HG03469 (cell line): Measurements from ENCODE around the gene TREM1.
"Not testable (repeated sequence)": the region's sequence is repeated elsewhere in the genome, so short reads cannot be mapped to it uniquely, and the experiment has no call there.

ENCODE experiments used
- ATAC-seq: cut with Tn5 transposase; IDR thresholded peaks from one replicate; pipeline ENCODE4 v1.9.1; 2021; ENCODE audit warnings: mild to moderate bottlenecking, moderate library complexity, moderate number of reproducible peaks; ENCODE audit not compliant: unreplicated experiment

TREM1 gene

DNA sequence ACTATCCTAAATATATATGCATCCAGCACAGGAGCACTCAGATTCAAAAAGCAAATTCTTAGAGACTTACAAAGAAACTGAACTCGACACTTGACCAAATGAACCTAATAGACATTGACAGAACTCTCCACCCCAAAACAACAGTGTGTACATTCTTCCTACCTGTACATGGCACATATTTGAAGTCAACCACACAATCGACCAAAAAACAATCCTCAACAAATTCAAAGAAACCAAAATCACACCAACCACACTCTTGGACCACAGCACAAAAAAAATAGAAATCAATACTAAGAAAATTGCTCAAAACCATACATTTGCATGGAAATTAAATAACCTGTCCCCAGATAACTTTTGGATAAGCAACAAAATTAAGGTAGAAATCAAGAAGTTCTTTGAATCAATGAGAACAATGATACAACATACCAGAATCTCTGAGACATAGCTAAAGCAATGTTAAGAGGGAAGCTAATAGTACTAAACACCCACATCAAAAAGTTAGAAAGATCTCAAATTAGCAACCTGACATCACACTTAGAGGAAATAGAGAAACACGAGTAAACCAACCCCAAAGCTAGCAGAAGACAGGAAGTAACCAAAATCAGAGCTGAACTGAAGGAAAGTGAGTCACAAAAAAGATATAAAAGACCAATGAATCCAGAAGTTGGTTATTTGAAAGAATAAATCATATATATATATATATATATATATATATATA, 12.5 kb upstream of the TREM1 start:
- no peak for ATAC-seq

DNA sequence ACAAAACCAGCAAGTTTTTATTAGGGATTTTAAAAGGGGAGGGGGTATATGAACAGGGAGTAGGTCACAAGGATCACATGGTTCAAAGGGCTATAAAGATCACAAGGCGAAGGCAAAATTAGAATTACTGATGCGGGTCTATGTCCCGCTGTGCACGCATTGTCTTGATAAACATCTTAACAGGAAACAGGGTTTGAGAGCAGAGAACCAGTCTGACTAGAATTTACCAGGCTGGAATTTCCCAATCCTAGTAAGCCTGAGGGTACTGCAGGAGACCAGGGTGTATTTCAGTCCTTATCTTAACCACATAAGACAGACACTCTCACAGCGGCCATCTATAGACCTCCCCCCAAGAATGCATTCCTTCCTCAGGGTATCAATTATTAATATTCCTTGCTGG, 10.8 kb upstream of the TREM1 start:
- ATAC-seq: not testable (repeated sequence)

DNA sequence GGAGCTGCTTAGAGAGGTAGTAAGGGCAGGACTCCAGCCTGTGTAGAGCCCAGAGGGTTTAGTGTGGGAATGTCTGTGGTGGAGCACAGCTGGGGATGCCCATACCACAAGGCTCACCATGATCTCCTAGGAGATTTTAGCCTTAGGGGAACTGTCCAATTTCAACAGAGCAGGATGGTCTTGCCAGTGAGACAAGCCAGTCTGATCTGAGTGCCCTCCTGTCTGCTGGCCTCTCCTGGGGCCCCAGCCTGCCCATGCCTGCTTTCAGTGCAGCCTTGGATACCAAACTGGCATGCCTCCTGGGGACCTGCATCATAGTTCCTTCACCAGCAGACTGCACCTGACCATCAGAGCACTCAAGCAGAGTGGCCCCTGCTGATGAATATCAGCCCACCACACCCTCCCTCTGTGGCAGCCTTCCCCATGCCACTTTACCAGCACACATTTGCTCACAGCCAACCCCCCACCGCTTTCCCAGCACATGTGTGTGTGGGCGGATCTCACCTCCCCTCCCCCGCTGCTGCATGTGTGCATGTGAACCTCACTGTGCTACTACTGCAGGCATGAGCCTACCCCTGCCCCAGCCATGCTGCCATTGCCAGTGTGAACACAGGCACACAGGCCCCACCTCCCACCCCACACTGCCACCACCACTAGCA, 7.9 kb upstream of the TREM1 start:
- no peak for ATAC-seq

DNA sequence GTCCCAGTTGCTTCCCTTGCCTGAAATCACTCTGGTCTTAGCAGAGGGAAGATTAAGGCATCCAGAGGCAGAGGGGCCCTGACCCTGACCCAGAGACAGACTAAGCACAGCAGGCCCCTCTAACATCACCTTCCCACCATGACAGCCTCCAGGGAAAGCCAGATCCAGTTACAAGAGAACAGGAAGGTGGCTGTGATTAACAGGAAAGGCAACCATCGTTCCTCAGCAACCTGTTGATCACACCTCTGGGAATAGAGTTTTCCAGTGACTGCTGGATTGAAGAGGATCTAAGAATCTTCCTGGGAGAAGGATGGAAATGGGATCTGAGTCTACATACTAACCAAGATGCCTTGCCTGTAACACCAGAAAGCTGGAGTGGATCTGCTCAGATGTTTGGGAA, 5.2 kb upstream of the TREM1 start:
- ATAC-seq: no peak

DNA sequence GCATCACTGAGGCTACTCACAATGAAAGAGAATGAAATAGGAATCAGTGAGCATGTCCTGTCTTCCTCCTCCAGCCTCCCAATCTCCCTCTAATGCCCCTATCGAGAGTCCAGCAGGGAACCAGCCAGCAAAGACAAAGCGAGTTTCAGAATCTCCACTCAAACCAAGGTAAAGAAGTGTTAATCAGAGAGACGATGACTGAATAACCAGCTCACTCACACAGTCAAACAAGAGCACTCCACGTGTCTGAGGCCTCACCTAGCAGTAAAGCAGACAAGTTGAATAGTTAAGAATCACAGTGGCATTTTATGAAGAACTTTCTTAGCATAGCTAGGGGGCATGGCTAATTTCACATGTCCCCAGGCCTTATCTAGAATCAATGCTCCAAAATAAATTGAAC, 3.3 kb upstream of the TREM1 start:
- ATAC-seq: no peak

DNA sequence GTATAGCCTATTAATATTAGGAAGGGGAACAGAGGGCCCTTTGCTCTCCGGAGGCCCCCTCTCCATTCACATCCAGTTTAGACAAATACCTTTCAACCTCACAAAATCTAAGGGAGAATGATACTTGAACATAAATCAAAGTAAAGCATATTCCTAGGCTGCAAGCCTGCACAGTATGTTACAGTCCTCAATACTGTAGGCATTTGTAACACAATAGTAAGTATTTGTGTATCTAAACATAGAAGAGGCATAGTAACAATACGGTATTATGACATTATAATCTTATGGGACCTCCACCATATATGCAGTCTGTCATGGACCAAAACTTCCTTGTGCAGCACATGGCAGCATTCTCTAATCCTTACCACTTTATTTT, 2.3 kb upstream of the TREM1 start:
- ATAC-seq: no peak

DNA sequence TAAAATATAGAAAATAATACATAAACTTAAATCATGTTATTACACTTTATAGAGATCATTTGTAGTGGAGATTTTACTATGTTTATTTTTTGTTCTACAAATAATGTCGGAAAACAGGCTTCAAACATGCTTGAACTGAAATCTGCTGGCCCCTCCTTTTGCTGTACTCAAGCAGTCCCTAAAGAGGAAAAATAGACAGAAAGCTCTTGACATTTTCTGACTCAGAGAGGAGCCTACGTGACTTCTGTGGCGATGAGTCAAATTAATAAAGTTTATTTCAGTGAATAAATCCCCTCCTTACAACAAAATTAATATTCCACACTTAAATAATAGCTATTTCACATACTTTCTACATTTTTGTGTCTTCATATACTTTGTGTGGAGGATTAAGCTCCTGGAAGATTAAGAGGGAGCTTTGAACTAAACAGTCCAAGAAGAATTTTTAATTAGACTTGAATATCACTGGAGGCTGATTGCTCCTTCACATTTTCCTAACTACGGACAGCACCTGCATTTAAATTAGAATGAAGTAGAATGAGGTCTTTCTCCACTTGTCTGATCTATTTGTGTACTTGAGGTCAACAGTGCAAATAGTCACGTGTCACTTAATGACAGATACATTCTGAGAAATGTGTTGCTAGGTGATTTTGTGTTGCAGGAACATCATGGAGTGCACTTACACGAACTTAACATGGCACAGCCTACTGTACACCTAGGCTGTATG, 1.7 kb upstream of the TREM1 start:
- no peak for ATAC-seq

DNA sequence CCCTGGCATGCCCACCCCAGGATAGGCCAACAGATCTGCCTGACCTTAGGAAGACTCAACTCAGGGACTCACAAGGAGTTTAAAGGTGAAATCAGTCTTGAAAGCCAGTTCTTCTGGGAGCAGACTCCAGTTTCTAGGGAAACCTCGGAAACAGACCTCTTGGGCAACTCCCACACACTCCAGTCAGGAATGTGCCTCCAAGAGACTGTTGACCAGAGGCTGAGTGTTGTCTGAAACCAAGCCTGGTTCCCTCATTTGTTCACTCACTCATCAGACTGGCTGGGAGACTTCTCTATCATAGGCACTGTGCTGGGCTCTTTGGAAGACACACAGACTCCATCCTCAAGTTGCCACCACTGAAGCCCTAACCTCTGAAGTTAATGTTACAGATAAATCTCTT, 1.8 kb downstream of the TREM1 start:
- no peak for ATAC-seq

DNA sequence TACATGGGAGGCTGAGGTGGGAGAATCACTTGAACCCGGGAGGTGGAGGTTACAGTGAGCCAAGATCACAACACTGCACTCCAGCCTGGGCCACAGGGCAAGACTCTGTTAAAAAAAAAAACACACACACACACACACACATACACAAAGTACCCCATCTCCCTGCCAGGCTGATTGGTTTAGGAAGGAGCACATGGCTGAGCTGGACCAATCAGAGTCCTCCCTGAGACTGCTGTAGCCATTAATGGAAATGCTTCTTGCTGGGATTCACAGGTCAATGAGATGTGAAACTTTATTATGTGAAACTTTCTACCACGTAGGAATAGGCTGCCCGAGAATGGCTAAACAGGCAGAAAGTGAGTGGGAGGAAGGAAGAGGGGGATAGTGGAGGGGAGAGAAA, 2.9 kb downstream of the TREM1 start:
- no peak for ATAC-seq

DNA sequence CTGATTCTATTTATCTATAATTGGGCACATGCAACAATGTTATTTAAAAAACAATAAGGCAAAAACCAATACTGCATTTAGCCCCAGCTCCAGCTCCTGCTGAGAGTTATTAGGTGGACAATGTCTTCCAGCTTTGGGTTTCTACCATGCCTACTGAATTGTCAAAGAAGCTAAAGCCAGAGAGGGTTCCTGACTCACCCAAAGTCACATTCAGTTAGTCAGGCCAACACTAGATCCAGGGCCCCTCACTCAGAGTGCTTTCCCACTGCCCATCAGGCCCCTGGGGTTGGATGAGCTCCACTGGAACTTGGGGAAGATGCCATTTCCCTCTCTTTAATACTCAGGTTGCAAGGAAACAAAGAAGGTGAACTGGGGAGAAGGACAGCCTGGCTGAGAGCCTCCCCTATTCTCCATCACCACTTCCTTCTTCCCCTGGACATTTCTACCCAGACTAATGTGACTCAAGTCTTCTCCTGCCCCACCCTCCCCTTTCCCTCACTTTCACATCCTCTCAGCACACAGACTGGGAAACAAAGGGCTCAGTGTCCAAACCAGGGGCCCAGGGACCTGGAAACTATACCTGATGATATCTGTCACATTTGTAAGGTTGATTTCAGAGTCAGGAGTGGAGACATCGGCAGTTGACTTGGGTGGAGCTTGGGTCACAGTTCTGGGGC, 6.0 kb downstream of the TREM1 start:
- no peak for ATAC-seq

DNA sequence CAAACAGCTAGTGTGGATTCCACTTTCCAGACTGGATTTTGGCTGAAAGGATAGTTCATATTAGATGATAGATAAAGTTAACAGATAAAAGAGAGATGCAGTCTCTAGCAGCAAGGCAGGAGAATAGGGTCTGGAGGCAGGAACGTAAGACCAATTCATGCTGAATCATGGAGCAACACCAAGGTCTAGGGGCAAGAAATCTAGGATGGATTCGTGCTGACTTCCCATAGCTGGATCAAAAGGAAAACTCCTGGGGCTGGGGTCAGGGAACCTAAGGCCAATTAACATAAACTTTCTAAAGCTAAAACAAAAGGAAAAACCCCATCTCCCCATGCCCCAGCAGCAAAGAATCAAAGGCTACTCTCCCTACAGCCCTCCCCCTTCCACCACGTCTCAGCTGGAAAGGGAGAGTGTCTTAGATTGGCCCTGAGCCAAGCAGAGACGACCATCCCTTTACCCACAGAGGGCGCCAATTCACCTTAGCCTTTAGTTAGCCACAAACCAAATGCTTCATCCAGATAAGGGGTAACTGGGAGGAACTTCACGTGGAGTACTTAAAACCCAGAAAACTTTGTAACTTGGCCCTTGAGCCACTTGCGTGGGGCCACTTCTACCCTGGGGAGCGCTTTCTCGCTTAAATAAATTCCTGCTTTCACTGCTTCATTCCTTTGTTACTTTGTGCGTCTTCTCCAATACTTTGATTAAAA, 7.6 kb downstream of the TREM1 start:
- no peak for ATAC-seq

DNA sequence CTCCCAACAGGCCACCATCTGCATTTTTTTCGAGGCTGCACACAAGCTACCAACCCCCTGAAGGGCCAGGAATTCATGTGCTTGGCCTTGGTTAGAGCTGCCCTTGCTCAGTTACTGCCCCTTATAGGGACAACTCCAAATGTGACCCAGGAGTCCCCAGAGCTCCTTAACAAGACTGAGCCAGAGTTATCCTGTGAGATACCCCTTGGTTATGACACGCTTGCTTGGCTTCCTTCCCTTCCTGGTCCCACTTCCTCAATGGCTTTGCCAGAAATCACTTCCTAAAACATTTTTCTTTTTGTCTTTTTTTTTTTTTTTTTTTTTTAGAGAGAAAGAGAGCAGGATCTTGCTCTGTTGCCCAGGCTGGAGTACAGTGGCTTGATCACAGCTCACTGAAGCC, 8.9 kb downstream of the TREM1 start:
- no peak for ATAC-seq

DNA sequence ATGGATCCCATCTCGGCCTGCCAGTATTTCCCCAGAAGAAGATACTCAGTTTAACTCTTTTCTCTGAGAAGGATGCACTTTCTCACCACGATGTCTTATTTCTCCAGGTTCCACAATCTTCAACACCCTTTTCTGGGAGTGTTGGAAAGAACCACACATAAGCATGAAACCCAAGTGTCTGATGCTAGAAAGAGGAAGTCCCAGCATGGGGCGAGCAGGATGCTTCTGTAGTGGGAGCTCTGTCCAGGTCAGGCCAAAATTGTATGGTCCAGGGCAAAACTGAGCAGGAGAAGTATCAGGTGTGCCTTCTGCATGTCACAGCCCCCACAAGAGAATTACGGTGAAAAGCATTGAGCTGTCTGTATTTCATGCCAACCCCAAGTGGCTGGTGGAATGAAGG, 11.0 kb downstream of the TREM1 start:
- ATAC-seq: no peak

DNA sequence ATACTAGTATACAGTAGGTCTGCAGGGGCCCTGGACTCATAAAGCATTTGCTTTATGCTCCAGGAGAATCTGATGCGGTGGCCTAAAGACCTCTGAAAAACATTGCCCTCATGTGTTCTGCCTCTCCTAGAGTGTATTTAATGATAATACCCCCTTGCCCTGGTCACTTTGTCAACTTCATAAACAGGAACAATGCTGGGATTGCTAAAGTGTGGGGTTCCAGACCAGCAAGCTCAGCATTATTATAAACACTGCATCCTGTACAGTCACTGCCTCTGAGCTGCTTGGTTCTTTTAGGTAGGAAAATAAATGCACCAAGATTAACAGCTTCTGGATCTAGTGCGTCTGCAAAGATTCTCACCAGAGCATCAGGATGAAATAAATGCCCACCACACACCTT, 12.2 kb downstream of the TREM1 start:
- no peak for ATAC-seq

DNA sequence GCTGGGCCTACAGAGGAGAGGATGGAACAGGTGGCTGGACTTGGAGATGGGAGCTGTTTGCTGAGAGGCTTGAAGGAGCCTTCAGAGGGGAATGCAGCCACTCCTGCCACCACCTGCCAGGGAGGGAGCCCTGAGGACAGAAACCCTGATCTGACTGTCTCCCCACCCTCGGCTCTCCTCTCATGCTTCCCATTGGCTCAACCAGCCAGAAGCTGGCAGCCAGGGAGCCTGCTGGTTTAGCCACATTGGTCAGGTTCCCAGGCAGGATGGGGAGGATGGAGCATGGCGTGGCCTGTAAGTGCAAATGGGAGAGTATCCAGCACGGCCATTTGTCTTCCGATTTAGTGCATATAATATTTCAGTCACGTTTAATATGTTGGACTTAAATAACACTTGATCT, 12.8 kb downstream of the TREM1 start:
- no peak for ATAC-seq

DNA sequence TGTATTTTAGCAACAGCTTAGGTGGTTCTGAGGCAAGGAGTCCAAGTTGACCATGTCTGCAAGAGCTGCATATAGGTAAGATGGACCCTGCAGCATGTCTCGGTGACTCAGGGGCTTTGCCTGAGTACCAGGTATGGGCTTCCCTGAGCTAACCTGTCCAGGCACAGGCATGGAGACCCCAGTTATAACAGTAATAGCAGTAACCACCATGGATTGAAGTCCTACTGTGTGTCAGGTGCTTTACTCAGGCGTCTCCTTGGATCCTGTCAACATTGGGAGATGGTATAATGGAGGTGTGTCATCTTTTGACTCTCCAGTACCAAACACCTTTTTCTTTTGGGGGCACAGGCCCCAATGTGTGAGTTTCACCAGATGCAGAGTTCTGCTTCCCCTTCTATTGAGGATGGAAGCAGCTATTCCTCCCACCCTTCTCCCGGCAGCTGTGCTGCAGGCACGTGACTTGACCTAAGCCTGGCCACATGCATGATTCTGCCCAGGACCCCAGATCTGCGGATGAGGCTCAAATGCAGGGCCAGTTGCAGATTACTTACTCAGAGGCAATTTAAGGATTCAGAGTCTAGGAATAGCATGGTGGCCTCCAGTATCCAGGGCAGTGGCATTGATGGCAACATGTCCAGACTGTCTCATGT, 13.8 kb downstream of the TREM1 start:
- ATAC-seq: no peak

DNA sequence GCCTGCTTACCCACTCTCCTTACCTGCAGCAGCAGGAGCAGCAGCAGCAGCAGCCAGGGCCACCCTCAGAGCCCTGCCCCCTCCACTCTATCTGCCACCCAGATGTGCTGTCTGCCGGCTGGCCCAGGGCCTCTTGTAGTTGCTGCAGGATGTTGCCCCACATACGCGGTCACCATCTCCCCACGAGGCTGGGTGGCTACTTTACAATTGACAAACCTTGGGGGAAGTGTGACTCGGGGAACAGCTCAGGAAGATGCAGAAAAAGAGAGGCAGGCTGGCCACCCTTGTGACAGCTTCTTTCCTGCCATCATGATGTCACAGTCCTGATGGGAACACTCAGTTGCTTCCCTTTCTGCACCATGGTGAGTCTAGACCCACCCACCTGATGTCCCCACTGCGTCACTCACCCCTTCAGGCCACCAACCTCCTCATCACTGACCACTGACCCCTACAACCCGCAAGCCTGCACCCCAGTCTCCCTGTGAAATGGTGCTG, 14.5 kb downstream of the TREM1 start:
- ATAC-seq: no peak

DNA sequence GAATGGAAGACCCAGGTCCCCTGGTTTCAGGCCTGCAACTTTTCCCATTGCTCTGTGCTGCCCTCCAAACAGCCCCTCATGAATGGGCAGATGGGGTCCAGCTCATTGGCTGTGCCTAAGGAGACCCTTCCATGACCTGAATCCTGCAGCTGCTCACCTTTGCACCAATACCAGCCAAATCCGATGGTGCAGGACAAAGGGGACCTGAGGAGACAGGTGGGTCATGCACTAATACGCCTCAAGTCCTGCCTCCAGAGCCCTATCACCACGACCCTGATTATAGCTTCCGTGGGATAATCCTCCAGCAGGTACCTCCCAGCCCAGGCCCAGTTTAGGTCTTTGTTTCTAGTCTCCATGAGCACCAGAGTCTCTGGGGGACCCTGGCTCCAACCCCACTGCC, 16.8 kb downstream of the TREM1 start:
- ATAC-seq: no peak

DNA sequence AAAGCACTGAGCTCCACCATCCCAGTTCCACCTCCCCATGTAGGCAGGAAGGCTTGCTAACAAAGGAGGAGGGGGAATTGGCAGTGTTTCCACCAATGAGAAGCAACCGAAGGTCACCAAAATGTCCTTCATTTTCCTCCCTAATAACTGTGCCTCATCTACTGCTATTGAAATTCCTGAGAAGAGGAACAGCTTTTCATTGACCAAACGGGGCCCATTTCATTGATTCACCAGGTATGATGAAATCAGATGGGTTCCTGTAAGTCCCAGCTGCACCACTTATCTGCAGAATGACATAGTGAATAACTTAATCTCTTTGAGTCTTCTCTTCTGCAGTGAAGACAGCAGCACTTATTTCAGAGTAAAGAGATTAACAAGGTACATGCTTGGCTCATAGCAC, 17.3 kb downstream of the TREM1 start:
- no peak for ATAC-seq

DNA sequence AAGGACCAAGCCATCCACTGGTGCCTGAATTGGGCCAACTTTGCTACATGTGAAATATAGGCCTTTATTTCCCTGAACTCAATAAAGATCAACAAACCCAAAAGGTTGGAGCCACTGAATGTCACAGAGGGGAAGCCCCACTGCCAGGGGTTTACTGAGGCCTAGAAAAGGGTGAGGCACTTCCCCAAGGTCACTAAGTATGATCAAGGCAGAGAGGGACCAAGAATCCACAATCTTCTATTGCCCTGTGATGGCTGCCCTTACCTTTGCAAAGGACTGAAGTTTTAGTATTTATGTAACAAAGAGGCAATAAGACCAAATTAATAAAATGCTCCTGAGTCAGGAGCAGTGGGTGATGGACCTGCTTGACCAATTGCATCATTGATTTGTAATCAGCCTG, 18.0 kb downstream of the TREM1 start:
- ATAC-seq: no peak
